Stimulated activated CD8-positive, alpha-beta memory T cell treated with anti-CD3 and anti-CD28 coated beads, Interleukin-7, amount 100 ng/mL, for 48 hours (primary cell): ENCODE measurements around the gene KCNB1.

Experiments used
- DNase-seq, 2 donors: peaks; one replicate each; pipeline ENCODE4 v3.0.0-alpha.2; 2020; ENCODE audit warnings: low read depth in 1 of 2; ENCODE audit errors: extremely low read depth in 1 of 2

Gene KCNB1

DNA sequence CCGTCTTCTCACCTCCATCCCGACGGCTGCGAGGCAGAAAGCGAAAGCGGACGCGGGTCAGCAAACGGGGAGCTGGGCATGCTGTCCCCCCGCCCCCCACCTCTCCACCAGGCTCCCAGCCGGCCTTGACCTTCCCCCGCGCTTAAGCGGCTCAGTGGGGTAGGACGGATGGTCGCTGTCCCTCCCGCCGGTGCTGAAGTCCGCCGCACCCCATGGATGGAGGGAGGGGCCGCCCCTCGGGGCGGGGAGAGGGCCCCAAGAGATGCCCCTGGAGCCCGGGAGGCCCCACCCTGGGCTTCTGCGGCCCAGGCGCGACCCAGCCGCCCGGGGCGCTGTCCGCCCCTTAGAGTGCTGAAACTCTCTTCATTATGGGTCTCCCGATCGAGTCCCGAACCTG, at the start of gene KCNB1:
Gene KCNB1 (minus strand): TSS at position 48 of the 397 bp plus-strand sequence. CDS start 188 bp downstream, outside the sequence.
- peak; percentile 11 to 19 for DNase-seq

DNA sequence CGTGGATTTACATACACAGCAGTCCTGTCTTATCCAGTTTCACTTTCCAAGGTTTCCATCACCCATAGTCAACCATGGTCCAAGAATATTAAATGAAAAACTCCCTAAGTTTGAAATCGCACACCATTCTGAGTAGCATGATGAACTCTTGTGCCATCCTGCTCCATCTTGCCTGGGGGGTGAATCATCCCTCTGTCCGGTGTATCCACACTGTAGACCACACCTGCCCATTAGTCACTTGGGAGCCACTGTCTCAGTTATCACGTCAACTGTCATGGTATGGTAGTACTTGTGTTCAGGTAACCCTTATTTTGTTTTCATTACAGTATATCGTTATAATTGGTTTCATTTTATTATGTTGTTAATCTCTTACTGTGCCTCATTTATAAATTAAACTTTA, 47.0 kb upstream of the KCNB1 start:
- no peak for DNase-seq

DNA sequence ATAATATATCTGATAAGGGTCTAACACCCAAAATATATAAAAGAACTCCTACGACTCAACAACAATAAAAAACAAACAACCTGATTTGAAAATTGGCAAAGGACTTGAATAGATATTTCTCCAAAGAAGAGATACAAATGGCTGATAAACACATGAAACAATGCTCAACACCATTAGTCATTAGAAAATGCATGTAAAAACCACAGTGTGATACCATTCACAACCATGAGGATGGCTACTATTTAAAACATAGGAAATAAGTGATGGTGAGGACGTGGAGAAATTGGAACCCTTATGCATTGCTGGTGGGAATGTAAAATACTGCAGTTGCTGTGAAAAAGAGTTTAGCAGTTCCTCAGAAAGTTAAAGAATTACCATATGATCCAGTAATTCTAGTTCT, 44.1 kb upstream of the KCNB1 start:
- DNase-seq, result no peak

DNA sequence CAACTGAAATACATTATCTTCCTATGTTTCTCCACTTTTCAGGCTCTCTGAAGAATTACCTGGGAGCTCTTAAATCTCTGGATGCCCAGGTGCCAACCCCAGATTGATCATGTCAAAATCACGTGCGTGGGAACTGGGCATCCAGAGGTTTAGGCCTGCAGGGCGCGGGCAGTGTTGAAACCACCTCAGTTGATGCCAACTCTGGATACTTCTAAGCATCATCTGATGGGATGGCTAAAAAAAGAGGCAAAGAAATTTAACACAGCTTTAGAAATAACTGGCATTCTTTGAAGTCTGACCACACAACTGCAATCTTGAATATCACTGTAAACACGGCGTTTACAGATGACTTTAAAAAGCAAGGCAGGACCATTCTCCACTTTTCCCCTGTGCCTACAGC, 43.6 kb upstream of the KCNB1 start:
- DNase-seq, result no peak

DNA sequence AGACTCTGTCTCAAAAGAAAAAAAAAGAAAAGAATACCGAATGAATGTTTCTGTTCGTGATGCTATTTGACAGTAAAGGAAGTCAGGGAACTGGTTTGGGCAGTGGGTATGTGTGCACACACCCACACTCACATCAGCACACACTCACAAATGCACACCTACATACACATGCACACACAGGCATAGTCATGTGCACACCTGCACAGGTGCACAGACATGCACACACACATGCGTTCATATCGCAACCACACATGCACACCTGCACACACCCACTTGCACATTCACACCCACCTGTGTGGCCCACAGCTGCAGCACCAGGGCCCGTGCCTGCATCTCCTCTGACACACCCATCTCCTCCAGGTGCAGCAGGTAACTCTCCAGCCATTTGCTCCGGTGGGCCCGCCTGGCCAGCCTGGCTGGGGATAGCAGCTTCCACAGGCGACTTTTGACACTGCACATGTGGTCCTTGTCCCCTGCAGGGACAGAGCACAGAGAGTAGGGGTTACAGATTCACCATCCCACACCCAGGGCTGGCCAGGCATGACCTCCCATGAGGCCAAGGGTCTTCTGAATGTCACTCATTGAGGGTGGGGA, 41.4 kb upstream of the KCNB1 start:
- no peak for DNase-seq

DNA sequence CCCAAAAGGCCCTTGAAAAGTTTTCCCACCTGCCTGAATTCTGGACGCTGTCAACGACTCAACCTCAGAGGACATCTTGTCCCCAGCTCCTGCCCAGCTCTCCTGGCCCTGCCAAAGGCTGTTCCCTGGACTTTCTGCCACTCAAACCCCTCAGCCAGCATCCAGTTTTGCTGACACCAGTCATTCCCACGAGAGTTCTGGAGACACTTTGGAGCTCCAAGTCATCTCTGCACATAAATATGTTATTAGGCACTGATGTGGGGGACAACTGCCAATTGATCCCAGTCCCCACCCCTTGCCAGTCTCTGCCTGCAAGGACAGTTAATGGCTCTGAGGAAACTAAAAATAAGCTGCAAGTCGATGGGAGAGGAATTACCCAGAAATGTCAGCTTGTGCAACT, 38.9 kb upstream of the KCNB1 start:
- no peak for DNase-seq

DNA sequence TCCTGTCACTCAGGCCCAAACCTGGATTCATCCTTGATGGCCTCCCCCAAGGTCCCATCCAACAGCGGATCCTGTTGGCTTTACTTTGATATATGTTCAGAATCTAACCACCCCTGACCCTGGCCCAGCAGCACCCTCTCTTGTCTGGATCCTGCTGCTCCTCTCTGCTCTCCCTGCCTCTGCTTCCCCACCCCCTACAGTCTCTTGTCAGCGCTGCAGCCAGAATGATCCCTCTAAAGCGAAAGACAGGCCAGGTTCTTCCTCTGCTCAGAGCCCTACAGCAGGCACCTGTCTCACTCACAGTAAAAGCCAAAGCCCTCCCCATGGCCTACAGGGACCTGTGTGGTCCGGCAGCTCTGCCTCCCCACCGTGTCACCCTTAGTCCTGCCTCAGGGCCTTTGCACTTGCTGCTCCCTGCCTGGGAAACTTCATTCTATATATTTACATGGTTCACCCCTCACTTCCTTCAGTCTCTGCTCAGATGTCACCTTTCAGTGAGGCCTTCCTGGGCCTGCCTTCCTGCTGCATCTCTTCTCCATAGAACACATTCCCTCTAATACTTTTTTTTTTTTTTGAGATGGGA, 37.4 kb upstream of the KCNB1 start:
- DNase-seq, result no peak

DNA sequence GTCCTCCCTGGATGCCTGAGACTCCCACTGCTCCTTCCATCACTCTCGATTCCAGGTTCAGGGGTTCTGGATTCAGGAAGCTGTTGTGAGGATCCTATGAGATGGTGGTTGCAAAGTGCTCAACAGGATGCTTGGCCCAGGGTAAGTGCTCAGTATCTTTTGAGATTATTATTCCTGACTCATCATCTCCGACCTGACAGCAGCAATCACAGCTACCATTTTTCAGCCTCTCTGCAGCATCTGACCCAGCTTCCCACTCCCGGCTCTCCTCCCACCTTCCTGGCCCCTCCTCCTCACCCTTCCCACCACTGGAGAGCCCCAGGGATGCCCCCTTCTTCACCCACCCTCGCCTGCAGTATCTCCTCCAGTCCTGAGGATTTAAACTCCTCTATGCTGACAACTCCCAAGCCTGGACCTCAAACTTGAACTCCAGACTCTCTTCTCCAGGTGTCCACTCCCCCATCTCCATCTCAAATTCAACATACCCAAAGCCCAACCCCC, 36.8 kb upstream of the KCNB1 start:
- no peak for DNase-seq

DNA sequence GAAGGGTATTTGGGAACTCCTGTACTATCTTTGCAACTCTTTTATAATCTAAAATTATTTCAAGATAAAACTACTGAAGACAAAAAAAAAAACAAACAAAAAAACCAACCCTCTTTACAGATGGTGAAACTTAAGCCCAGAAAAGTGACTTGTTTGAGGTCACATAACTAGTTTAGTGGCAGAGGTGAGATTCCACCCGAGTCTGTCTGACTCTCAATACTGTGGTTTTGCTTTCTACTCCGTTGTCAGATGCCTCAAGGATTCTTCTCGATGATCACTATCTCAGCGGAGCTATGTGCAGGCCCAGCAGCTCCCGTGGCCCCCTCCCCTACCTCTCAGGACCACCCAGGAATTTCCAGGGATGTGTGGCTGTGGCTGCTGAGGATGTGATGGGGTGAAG, 36.1 kb upstream of the KCNB1 start:
- no peak for DNase-seq

DNA sequence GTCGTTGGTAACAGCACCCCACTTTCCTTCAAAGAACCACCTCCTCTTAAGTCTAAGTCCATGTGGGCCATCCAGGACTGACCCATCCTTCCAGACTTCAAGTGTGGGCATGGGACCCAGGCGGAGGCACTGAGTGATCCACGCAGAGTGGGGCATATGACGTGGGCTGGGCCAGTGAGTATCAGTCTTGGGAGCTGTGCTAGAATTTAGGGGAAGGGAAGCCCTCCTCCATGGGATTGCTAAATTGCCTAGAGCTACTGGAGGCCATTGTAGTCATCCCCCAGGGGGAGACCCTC, 35.3 kb upstream of the KCNB1 start:
- DNase-seq, result no peak

DNA sequence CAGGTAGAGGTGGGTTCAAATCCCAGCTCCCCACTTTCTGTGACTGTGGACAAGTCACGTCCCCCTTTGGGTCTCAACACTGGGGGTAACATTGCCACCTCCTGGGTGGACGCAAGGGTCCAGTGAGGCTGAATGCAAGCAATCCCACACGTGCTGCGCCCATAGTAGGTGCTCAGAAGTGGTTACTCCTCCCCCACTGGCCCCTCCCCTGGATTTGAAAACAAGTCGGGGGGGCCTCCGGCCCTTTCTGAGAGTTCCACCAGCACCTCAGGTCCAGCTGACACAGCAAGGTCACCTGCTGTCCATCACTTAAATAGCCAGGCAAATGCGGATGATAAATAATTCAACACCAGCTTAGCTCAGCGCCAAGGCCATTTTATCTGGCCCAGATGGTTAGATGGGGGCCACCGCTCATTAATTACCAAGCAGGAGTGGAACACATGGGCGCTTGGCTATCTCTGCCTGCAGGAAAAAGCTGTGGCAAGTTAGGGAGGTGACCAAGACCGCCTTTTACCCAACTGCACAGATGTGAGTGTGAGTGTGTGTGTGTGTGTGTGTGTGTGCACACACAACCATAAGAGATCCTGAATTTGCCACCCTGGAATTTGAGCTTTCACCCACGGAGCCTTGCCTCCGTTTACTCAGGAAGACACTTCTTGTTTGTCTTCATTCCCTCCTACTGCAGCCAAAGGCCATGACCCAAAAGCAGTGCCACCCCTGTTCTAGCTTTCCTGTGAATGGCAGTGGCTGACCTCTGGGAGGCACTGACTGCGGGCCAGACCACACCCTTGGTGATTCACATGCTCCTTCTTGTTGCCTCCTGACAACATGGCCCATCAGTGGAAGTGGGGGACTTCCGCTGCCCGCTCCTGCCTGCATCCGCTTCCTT, 34.7 kb upstream of the KCNB1 start:
- no peak for DNase-seq

DNA sequence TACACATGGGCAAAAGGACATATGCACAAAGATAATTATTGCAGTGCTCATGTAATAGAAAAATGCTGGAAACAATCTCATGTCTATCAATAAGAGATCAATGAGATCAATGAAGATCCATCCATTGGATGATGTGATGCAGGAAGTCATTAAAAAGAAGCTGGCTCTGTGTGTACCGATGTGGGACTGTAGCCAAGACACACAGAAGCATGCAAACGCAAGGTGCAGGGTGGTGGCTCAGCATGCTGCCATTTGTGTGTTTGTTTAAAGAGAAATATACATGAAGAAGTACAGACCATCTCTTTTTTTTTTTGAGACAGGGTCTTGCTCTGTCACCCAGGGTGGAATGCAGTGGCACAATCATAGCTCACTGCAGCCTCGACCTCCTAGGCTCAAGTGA, 33.1 kb upstream of the KCNB1 start:
- no peak for DNase-seq

DNA sequence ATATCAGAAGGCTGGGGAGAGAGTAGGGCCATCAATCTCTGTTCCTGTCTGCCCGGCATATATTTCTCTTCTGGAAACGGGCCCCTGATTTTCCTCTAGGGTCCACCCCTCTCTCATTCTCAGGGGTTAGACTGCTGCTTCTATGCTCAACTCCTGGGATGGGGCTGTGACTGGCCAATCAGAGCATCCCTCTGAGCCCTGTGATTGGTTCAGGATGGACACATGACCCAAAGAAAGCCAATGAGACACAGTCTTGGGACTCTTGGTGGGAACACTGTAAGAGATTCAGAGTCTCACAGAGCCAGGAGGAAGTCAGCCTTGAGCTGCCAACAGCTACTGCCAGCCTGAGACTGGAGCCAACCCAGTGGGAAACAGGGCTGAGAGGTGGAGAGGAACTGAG, 31.0 kb upstream of the KCNB1 start:
- DNase-seq, result no peak

DNA sequence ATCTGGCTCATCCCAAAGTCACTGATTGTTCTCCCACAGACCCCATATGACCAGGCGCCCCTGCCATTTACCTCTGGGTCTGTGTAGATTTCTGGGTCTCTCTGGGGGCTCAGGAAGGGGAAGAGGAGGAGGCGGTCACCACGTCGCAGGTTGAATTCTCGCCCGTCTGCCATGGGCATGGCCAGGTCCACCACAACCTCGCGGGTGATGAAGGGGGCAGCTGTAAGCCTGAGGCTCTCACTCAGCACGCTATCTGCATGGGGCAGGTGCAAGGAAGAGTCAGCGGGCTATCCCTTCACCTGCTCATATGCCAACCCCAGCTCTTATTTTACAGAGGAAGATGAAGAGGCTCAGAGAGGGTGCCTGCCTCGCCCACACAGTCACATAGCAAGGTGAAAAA, 30.5 kb upstream of the KCNB1 start:
- no peak for DNase-seq

DNA sequence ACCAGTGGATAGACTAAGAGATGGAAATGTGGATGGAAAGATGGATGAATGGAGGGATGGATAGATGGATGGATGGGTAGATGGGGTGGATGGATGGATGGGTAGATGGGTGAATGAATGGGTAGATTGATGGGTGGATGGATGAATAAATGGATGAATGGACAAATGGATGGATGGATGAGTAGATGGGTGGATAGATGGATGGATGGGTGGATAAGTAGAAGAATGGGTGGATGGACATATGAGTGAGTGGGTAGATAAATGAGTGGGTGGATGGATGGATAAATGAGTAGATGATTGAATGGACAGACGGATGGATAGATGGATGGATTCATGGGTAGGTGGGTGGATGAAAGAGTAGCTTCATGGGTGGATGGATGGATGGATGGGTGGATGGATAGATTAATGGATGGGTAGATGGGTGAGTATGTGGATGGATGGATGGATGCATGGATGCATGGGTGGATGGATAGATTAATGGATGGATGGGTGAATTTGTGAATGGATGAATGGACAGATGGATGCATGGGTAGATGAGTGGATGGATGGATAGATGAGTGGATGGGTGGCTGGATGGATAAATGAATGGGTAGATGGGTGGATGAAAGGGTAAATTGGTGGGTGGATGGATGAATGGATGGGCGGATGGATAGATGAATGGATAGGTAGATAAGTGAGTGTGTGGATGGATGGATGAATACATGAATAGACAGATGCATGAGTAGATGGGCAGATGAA, 29.5 kb upstream of the KCNB1 start:
- no peak for DNase-seq

DNA sequence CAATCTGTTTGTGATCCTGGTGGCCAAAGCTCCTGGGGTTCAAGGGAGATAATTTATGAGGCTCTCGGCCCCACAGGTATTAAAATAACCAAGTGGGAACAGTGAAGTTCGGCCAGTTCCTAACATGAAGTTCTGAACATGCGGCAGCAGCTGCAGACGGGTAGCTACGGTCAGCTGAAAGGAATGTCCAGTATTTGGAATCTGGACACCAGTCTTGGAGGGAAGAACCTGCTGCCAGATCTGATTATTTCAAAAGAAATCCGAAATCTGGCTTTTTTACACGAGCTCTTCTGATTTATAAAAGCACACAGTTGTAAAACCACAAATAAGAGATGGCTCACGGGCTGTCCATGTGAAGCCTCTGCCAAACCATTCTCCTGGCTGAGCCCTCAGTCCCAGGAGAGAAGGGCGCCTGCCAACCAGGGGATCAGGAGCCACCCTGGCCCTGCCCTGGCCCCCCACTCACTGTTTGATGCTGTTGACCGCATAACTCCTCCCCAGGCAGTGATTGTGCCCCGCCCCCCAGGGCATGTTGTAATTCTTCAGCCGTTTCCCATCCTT, 28.2 kb upstream of the KCNB1 start:
- DNase-seq, result no peak

DNA sequence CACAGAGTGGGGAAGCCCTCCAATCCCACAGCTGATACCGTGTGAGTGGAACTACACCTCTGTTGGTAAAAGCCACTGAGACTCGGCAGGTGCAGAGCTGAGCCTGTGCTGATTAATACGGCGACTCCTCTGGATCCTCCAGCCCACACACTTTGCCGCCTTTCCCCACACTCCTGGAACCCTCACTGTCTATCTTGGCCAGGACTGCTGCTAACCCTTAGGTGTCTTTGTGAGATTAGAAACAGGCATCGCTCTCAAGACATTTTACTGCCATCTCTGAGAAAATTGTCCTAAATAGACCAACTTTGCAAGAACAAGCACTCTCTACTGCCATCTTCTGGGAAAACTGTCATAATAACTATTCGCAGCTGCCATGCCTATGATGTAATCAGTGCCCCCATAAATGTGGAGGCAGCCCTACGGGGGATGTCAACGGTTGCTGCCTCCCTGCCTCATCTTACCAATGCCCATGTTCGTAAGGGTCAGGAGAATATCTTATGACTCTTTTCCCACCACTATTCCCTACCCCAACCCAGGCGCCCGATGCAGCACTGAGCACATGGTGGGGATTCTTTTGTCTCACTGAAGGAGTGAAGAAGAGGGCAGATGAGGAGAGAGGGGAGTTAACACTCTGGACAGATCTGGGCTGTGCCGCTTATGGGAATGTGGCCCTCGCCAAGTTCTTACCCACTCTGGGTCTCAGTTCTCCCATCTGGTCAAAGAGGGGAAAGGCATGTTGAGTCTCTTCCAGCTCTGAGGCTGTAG, 26.1 kb upstream of the KCNB1 start:
- DNase-seq, result no peak

DNA sequence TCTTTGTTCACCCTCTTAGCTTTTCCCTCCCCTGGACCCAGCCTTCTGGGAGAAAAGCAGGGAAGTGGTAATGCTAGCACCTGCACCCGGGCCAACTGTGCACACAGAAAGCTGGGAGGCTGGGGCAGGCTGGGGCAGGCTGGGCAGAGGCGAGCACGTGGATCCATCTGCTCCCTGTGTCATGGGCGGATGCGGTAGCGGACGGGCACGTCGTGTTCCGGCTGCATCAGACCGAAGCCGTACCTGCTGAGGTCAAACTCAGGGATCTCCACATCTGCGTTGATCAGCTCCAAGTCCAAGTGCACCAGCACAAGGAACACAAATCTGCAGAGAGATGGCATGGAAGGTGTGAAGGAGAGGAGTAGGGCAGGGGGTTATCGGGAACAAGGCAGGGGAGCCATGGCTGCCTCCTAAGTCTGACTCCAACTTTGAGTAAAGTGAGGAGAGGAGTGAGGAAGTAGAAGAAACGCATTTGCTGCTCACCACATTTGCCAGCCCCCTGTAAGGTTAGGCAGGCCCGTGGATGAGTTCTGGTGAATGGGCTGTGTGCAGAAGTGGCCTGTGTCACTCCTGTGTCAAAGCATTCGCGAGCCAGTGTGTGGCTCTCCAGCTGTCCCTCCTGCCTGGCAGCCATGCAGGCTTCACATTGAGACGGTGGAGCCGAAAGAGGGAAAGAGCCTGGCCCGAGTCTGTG, 25.4 kb upstream of the KCNB1 start:
- no peak for DNase-seq

DNA sequence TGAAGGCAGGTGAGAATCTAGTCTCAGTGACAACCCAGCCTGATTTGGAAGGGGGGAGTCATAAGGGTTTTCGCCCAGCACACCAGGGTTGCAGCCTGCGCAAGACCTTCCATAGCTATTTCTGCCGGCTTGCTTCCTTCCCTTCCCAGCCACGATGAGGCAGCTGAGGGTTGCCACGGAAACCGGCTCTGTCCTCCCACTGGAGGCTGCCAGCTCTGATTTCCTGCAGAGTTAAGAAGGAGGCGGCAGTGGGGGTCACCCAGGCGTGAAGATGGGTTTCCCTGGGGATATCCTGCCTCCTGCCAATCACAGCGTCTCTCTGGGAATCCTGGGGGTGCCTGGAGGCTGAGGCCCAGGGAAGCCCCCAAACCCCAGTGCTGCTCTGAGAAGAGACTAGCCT, 23.1 kb upstream of the KCNB1 start:
- DNase-seq, result no peak

DNA sequence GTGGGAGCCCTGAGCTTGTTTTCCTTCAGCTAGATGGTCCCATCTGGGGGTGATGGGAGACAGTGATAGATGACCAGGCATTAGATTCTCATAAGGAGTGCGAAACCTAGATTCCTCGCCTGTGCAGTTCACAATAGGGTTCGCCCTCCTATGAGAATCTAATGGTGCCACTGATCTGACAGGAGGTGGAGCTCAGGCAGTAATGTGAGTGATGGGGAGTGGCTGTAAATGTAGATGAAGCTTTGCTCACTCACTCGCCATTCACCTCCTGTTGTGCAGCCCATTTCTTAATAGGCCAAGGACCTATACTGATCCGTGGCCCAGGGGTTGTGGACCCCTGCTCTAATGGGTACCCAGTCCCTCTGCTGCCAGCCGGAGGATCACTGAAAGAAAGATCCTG, 20.7 kb upstream of the KCNB1 start:
- no peak for DNase-seq
